HG03520 (cell line): ENCODE results near the gene MAPK10.
"Not testable (repeated sequence)": the region's sequence is repeated elsewhere in the genome, so short reads cannot be mapped to it uniquely, and the experiment has no call there.

Experiments
- ATAC-seq: cut with Tn5 transposase; IDR thresholded peaks from one replicate; pipeline ENCODE4 v1.9.1; 2021; ENCODE audit warnings: mild to moderate bottlenecking, moderate library complexity; ENCODE audit not compliant: unreplicated experiment

Gene MAPK10

GRCh38 chr4:86344127-86344526 is 15.7 kb downstream of the MAPK10 start:
- ATAC-seq = no peak

DNA sequence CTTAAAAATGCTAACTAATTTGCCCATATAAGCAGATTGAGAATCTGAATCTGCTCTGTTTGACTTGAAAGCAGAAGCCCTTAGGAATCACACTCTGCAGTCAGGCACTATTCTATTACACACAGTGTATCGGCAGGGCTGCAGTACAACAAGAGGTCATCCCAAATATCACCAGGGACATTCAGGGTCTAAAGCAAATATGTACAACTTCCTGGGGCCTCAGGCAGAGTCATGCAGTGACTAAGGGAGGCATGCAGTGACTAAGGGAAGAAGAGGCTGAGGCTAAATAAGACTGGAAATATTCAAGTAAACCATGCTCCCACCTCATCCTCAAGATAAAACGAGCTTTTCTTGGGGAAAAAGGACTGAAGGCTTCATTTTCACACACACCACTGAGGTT is 20.9 kb downstream of the MAPK10 start:
- ATAC-seq = no peak

GRCh38 chr4:86338521-86338920 is 21.3 kb downstream of the MAPK10 start:
- ATAC-seq = no peak

DNA sequence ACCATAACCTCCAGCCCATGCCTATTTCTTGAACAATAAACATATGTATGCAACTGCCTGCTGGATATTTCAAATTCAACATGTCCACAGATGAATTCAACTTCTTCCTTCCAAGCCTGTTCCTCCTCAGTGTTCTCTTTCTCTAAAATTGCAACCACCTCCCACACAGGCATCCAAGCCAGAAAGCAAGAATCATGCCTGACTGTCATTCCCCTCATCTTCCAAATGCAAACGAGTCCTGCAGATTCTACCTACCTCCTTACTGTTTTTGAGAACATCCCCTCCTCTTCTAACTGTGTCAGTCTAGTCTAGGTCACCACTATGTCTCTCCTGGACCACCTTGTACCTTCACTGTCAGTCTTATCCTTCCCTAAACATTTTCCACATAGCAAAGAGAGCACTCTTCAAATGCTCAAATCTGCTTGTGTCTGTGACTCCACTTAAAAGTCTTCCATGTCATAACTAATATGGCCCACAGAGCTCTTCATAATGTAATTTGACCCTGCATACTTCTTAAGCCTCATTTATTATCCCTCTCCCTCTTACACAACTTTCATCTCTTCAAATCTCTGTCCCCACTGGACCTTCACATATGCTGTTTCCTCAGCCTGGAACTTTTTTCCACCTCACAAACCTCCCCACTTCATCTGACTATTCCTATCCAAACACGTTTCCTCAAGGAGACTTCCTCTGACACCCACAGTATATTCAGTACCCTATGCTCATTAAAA is 25.7 kb downstream of the MAPK10 start:
- ATAC-seq = no peak

- no peak for ATAC-seq
Measured at GRCh38 chr4:86333236-86333635, 26.6 kb downstream of the MAPK10 start.

DNA sequence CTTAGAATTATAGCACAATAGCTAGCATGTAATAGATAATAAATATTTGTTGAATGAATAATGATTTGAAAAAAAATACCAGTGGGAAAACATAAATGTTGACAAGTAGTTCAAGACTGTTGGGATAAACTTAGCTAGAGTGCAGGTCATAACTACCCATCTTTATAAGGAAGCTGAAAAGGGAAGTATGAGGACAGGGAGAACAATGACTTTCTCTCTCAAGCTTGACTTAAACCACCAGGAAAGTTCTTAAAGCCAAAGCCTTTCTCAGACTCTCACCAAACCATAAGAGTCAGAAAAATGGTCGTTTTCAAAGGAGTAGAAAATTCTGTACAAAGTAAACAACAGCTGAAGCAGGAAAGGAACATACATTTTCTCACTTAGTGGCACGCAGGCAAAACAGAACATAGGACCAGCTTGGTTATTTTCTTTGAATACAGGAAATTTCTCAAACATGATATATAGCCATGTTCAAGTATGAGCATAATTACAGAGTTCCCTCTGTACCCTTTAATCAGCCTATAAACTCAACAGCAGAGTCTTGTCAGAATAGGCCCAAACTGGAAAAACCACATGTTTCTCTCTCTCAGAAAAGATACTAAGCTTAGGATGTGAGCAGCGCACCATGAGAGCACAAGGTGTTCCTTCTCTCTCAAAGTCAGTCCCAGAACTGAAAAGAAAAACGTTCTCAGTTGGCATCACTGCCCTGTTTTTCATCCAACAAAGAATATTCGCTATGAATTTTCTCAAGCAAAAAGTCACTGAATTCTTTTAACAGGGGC is 28.7 kb downstream of the MAPK10 start:
- no peak for ATAC-seq

- ATAC-seq = not testable (repeated sequence)
Measured at GRCh38 chr4:86330411-86330810, 29.4 kb downstream of the MAPK10 start.

- ATAC-seq = no peak
Measured at GRCh38 chr4:86329431-86329830, 30.4 kb downstream of the MAPK10 start.

GRCh38 chr4:86326400-86326799 is 33.5 kb downstream of the MAPK10 start:
- no peak for ATAC-seq

- ATAC-seq = no peak
Measured at GRCh38 chr4:86319390-86319789, 40.5 kb downstream of the MAPK10 start.

DNA sequence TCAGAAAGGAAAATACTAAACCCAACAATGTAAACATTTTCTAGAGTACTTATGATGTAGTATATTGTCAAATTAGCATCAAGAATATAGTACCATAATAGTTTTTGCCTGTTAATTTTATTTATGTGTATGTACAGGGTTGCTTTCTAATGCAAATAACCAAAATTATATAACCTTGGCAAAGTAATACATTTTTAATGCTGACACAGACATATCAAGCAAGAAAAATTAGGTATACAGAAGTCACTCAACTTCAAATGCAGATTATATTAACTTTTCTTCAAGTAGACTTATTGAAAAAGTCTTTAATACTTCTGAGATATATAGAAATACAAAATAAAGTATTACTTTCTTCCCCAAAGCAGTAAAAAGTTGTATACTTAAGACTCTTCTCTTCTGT is 44.3 kb downstream of the MAPK10 start:
- ATAC-seq = no peak

- ATAC-seq = no peak
Measured at GRCh38 chr4:86313656-86314055, 46.2 kb downstream of the MAPK10 start.

DNA sequence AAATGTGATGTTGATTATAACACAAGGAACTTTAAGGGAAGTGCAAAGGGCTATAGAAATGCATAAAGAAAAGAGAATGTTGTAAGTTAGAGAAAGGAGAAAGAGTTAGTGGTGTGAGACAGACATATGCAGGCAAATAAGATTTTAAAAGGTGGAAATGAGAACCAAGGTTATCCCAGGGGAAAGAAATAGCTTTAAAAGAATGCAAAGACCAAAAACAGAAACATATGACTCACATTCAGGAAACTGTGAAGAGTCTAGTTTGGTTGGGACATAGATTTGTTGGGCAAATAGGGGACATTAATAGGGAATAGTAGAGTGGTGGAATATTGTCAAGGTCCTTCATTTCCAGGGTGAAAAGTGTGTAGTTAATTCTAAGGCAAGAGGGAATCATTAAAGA is 52.4 kb downstream of the MAPK10 start:
- ATAC-seq = no peak

- no peak for ATAC-seq
Measured at GRCh38 chr4:86306816-86307215, 53.0 kb downstream of the MAPK10 start.

- no peak for ATAC-seq
Measured at GRCh38 chr4:86302830-86303229, 57.0 kb downstream of the MAPK10 start.

- no peak for ATAC-seq
Measured at GRCh38 chr4:86302251-86302650, 57.6 kb downstream of the MAPK10 start.

- ATAC-seq = no peak
Measured at GRCh38 chr4:86300516-86300915, 59.3 kb downstream of the MAPK10 start.

- no peak for ATAC-seq
Measured at GRCh38 chr4:86296865-86297264, 63.0 kb downstream of the MAPK10 start.

- no peak for ATAC-seq
Measured at GRCh38 chr4:86294883-86295282, 65.0 kb downstream of the MAPK10 start.

DNA sequence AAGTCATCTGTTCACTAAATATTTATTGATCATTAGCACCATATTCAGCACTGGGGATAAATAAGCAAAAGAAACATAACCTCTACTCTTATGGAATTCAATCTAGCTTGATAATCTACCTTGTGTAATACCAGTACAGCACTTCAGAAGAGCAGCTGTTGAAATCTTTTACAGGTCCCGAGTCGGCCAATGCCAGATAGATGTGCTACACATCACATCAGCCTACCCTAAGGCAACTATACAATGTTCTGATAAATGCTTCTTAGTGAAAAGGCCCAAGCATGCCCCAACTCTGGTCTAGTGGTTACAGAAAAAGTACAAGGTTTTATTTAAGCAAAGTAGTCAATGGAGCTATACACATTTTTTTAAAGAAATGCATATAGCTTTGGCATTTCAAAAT is 68.7 kb downstream of the MAPK10 start:
- no peak for ATAC-seq

DNA sequence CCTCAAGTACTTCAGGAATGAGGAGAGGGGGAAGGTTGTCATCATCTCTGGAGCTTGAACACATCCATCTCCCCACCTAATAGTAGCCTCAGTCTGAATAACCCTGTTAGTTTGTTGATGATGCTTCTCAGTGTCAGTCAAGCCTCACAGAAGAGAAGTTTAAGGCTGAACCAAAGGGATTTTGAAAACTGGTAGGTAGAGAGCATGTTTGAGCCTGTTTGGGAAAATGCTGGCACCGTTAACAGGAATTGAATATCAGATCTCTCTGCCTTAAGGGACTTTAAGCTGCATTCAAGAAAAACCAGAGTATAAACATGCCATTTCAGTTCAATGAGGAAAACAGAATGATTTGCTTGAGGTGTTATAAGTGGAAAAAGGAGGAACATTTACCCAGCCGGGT is 73.1 kb downstream of the MAPK10 start:
- no peak for ATAC-seq

DNA sequence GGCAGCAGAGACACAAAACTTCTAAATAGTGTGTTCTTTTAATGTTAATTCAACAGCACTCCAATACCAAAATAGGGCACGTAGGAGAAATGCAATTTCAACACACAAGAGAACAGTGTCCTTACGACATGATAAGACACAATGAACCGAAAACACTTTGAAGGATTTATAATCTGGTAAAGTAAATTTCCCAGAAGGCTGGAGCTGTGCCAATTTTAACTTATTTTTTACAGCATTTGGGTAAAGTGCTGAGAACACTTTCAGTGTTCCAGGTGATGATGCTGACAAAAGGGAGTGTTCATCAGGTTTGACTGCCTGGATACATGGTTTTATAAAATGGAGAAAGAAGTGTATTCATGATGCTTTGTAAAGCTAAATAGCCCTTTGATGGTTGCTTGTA is 76.5 kb downstream of the MAPK10 start:
- no peak for ATAC-seq
